Measurements from ENCODE around the gene GPX4.

DNA sequence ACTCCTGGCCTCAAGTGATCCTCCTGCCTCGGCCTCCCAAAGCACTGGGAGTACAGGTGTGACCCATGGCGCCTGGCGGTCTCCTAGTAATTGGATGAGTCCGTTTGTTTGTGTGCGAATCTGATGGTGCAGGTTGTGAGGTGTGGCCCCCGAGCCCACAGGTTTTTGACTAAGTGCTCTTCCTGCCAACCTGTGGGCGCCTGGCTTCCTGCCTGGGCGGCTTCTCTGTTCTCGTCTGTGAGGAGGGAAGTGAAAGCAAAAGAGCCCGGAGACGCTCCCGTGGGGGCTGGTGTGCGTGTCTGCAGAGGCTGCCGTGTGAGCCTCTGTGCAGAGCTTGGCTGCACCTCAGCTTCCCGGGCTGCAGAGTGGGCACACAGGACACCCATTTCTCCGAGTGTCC is 26.8 kb upstream of the GPX4 start:
- TF ChIP-seq, protein P1, sequence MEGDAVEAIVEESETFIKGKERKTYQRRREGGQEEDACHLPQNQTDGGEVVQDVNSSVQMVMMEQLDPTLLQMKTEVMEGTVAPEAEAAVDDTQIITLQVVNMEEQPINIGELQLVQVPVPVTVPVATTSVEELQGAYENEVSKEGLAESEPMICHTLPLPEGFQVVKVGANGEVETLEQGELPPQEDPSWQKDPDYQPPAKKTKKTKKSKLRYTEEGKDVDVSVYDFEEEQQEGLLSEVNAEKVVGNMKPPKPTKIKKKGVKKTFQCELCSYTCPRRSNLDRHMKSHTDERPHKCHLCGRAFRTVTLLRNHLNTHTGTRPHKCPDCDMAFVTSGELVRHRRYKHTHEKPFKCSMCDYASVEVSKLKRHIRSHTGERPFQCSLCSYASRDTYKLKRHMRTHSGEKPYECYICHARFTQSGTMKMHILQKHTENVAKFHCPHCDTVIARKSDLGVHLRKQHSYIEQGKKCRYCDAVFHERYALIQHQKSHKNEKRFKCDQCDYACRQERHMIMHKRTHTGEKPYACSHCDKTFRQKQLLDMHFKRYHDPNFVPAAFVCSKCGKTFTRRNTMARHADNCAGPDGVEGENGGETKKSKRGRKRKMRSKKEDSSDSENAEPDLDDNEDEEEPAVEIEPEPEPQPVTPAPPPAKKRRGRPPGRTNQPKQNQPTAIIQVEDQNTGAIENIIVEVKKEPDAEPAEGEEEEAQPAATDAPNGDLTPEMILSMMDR (IDR thresholded peaks at IDR 0.05 in 4 of 5, conservative IDR thresholded peaks at IDR 0.05 in 1 of 5) = no peak
- TF ChIP-seq POLR2A (IDR thresholded peaks at IDR 0.05) = no peak
